Fibroblast of mammary gland (primary cell): Measurements from ENCODE around the gene KIAA1614.
"Not testable (repeated sequence)": the region's sequence is repeated elsewhere in the genome, so short reads cannot be mapped to it uniquely, and the experiment has no call there.

Experiments used
- DNase-seq: peaks from one replicate; pipeline ENCODE4 v3.0.0-alpha.2; 2010; ENCODE audit warnings: low read depth
- H3K4me3 ChIP-seq: 2 replicates; pipeline ENCODE4 v1.5.1; 2011; ENCODE audit warnings: low read depth, mild to moderate bottlenecking, low read length, moderate library complexity; ENCODE audit not compliant: control insufficient read depth
- TF ChIP-seq, protein P1 (sequence below): conservative IDR thresholded peaks from 2 replicates; pipeline ENCODE4 v1.5.1; 2011; ENCODE audit warnings: low read depth, low read length, inconsistent platforms; ENCODE audit not compliant: control insufficient read depth, insufficient read depth

Gene KIAA1614

DNA sequence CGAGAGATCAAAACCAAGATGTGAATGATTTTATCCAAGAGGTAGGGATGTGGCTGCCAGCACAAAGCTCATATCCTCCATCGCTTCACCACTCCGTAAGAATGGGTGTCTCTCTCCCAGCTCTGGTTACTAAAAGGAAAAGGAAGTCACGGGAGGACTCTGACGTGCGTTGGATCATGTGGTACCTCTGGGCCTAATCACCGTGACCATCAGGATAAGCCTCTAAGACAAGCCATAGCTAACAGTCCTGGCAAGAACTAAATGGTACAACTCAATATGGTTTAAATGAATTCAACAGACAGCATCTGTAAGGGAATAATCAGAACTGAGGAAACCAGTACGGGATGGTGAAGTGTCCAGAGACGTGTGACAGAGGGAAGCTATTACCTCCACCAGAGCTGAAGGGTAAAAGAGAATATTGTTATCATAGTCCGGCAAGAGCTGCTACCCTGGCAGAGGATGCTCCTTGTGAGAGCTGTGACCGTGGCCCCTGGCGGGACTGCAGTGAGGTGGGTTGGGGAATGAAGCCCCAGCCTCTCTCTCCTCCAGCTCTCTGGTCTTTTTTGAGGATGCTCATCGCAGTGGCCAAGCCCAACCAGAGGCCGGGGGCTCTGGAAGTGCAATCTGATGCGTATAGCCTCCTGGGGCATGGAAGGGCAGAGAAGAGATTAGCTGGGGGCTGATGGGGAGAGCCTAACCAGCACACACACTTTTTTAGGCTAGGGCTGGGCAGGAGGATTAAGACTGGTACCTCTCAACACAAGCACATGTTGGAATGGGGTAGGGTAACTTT lies 54.2 kb downstream of the KIAA1614 start:
- TF ChIP-seq, protein P1, sequence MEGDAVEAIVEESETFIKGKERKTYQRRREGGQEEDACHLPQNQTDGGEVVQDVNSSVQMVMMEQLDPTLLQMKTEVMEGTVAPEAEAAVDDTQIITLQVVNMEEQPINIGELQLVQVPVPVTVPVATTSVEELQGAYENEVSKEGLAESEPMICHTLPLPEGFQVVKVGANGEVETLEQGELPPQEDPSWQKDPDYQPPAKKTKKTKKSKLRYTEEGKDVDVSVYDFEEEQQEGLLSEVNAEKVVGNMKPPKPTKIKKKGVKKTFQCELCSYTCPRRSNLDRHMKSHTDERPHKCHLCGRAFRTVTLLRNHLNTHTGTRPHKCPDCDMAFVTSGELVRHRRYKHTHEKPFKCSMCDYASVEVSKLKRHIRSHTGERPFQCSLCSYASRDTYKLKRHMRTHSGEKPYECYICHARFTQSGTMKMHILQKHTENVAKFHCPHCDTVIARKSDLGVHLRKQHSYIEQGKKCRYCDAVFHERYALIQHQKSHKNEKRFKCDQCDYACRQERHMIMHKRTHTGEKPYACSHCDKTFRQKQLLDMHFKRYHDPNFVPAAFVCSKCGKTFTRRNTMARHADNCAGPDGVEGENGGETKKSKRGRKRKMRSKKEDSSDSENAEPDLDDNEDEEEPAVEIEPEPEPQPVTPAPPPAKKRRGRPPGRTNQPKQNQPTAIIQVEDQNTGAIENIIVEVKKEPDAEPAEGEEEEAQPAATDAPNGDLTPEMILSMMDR: no peak
- DNase-seq: no peak
- no peak overlapping the region for H3K4me3 ChIP-seq

DNA sequence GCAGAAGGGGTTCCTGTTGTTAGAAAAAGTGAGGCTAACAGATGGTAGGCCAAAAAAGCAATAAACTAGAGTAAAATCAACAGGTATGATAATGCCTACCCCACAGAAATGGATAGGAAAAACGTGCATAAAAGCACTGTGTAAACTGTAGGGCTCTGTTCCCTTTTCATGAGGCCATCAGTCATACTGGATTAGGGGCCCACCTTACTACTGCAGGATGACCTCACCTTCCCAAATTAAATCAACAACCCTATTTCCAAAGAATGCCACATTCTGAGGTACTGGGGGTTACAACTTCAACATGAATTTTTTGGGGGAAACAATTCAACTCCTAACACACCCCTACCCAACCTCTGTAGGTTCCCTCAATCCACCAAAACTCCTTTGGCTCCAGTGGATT lies 54.9 kb downstream of the KIAA1614 start:
- no peak for DNase-seq
- no peak overlapping the region for H3K4me3 ChIP-seq
- TF ChIP-seq, protein P1: no peak

DNA sequence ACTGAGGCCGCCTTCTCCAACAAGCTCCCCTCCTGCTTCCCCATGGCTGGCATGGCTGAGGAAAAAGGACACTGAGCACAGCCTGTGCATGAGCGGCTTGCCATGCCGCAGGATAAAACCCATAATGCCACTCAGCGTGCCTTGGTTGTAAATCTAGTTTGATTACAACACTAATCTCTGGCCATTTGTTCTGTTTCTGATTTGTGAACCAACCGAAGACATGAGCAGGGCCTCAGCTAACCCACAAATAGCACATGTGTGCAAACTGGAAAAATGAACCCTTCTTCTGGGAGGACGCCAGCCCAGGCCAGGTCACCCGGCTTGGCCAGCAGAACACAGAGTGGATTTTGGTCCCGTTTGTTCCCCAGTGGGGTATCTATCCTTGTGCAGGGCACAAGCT lies 56.1 kb downstream of the KIAA1614 start:
- not testable (repeated sequence) for H3K4me3 ChIP-seq, DNase-seq

DNA sequence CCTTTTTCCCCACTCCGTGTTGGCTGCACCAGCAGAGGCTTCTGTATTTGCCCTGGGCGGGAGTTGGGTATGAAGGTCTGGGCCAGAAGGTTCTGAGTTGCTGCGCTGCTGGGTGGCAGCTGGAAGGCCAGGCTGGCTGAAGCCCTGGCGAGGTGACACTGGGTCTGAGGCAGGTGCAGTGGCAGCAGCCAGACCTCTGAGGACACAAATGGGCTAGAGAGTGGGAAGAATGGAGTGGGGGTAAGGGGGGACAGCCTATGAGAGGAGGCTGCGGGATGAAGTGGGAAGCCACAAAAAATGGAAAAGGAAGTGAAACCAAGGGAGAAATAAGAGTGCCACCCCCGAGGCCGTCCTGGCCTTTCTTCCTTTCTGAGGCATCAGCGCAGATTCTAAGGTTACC lies 56.7 kb downstream of the KIAA1614 start:
- TF ChIP-seq, protein P1: no peak
- DNase-seq: no peak
- no peak overlapping the region for H3K4me3 ChIP-seq

DNA sequence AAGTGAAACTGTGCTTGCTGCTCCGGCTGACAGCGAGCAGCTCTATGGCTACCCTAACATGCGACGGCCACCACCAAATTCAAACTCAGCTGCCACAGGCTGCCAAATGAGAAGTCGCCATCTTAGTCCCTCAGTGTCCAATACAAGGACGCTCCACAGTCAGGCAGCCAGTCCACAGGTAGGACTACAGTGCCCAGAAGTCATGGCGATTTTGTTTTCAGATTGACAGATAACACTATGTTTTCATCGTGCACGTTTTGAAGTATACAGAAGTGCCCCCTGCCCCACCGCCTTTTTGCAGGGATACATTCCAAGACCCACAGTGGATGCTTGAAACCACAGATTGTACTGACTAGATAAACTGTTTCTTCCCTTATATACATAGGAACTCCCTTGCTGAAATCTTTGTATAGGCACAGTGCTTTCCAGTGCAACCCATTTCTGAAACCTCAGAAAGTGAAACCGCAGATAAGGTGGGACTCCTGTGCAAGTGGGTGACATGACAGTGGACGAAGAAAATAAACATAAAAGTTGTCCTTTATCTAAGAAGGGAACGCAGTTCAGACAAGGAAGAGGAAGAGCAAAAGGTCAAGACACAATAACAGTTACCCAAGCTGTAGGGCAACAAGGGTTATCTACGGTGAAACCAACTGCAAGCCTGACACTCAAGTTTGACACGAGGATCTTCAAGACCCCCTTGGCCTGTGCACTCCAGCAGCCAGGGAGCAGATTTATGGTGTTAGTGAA lies 57.8 kb downstream of the KIAA1614 start:
- TF ChIP-seq, protein P1: no peak
- DNase-seq: no peak
- H3K4me3 ChIP-seq: no peak overlapping the region

DNA sequence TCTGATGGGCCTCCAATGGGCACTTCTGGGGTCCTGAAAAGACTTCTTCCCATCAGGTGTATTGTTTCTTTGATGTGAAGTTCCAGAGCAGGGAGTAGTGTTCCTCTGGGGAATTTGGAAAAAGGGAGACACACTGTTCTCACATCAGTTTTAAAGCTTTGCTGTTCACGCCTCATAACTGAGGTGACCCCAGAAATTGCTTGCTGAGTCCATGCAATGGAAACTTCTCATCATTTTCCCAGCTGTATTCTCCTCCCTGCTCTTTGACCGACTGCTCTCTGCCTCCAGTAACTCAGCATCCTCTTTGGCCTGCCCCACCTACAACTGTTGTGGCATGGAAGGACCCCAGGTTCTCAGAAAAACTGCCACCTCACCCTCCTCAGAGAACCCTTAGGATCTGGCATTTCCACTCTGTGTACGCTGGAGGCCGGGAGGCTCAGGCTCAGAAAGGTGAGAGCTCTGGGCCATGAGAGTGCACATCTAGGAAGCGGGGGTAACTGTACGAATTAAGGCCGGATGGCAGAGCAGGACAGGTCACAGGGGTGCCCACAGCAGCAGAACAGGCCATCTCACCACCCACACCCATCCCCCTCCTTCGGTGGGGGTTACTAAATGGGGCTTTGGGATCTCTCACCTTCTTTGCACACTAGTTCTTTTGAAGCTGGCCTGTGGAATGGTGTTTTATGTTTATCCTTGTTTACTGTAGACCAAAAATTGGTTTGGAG lies 58.7 kb downstream of the KIAA1614 start:
- no peak for DNase-seq
- H3K4me3 ChIP-seq: no peak overlapping the region
- TF ChIP-seq, protein P1: no peak

DNA sequence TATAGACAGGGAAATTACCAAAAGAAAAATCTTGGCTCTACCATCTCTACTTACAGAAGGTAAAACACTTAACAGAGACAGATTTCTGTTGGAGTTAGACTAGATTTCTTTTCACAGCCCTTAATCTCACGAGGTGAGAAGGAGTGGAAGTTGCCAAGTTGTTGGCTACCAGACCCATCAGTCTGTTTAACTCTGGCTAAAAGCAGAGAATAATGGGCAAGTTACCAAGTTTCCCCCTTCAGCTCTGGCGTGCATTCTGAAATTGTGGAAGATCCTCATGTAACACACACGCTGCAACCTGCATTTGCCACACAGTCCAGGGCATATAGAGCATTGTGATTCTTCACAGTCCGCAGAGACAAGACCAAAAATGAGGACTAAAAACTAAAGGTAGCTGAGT lies 60.7 kb downstream of the KIAA1614 start:
- TF ChIP-seq, protein P1: no peak
- no peak for DNase-seq
- no peak overlapping the region for H3K4me3 ChIP-seq
